HepG2 (cell line): ENCODE data around the gene KPNA3. TPM values are rescaled to one million over a fixed set of nuclear protein-coding genes. Genes with fewer than 3 reads are reported as not detected.

ENCODE experiments used
- ATAC-seq: fragments of 200-7000 bp; cut with Tn5 transposase; 3 replicates; pipeline ENCODE4 v1.9.1; 2020; ENCODE audit warnings: mild to moderate bottlenecking, moderate library complexity
- BruUV-seq: library from RNA; stranded (reverse); fragments of 400-500 nt; replicated peaks from 2 replicates; lab custom pipeline; 2021; lab: Mats Ljungman, UMichigan
- CTCF ChIA-PET: fragments of 300-600 bp; formaldehyde crosslinking; extraction: SDS; loops from one replicate; lab custom pipeline; 2021; ENCODE audit warnings: low total read pairs, inconsistent platforms, low intra/inter-chr PET ratio; lab: Yijun Ruan, JAX
- POLR2A ChIA-PET: fragments of 350-600 bp; sonication (Branson Sonifier 250); formaldehyde crosslinking; loops from one replicate; lab custom pipeline; 2020; ENCODE audit warnings: antibody characterized with exemption, inconsistent platforms; lab: Yijun Ruan, JAX
- DNase-seq: peaks from one replicate; pipeline ENCODE4 v3.0.0-alpha.2; 2015; ENCODE audit warnings: low spot score
- FAIRE-seq: peaks from 3 replicates; lab custom pipeline; 2011; peaks lifted over from hg19 to GRCh38; lab: Jason Lieb, UNC
- H2AFZ ChIP-seq: one replicate; pipeline ENCODE4 v1.6.1; 2011; ENCODE audit warnings: low read length, inconsistent platforms
- H3K27ac ChIP-seq: fragments of 300-600 bp; 3 replicates; pipeline ENCODE4 v1.8.0; 2011; ENCODE audit warnings: mixed run types, mild to moderate bottlenecking, mixed read lengths, low read length, inconsistent platforms; ENCODE audit not compliant: insufficient read depth; ENCODE audit errors: extremely low read length
- H3K27me3 ChIP-seq, 2 experiments: fragments of 200-600 bp in 1 of 2; 2 replicates in 1 of 2; 3 replicates in 1 of 2; pipeline versions ENCODE4 v1.6.0 to v1.8.0; 2011; ENCODE audit warnings: low read length in 2 of 2, mild to moderate bottlenecking in 2 of 2, moderate library complexity in 2 of 2, inconsistent platforms in 1 of 2; ENCODE audit not compliant: insufficient read depth in 2 of 2, control insufficient read depth in 1 of 2
- H3K36me3 ChIP-seq, 2 experiments: fragments of 200-600 bp in 1 of 2; replicated peaks in 1 of 2; 2 replicates in 1 of 2; 3 replicates in 1 of 2; pipeline versions ENCODE4 v1.5.1 to v1.8.0; 2011; ENCODE audit warnings: low read length in 2 of 2, inconsistent platforms in 1 of 2; ENCODE audit not compliant: insufficient read depth in 2 of 2, control insufficient read depth in 1 of 2
- H3K4me1 ChIP-seq: 2 replicates; pipeline ENCODE4 v1.5.1; 2012; ENCODE audit warnings: low read length, inconsistent platforms; ENCODE audit not compliant: insufficient read depth
- H3K4me2 ChIP-seq: 2 replicates; pipeline ENCODE4 v1.6.0; 2011; ENCODE audit warnings: low read depth, low read length, inconsistent platforms
- H3K4me3 ChIP-seq, 3 experiments: fragments of 200-600 bp in 1 of 3; sonication (generic), shearing (Covaris generic) in 1 of 3; replicated peaks in 1 of 3; 2 replicates each; pipeline ENCODE4 v1.5.1; 2011 to 2016; ENCODE audit warnings: low read length in 3 of 3, inconsistent platforms in 2 of 3, low read depth in 2 of 3, mild to moderate bottlenecking in 2 of 3, control low read depth in 1 of 3, mixed read lengths in 1 of 3; ENCODE audit not compliant: insufficient read depth in 1 of 3
- H3K79me2 ChIP-seq: one replicate; pipeline ENCODE4 v1.6.1; 2011; ENCODE audit warnings: low read length, inconsistent platforms; ENCODE audit not compliant: insufficient read depth
- H3K9ac ChIP-seq: 2 replicates; pipeline ENCODE4 v1.6.0; 2011; ENCODE audit warnings: mild to moderate bottlenecking, low read depth, low read length, inconsistent platforms; ENCODE audit not compliant: insufficient read depth
- H3K9me3 ChIP-seq: 2 replicates; pipeline ENCODE4 v1.5.1; 2012; ENCODE audit warnings: mild to moderate bottlenecking, low read length
- H4K20me1 ChIP-seq: 2 replicates; pipeline ENCODE4 v1.6.0; 2011; ENCODE audit warnings: inconsistent platforms, mild to moderate bottlenecking, low read length, moderate library complexity; ENCODE audit not compliant: insufficient read depth
- ARID3A ChIP-seq: IDR thresholded peaks from 2 replicates; pipeline ENCODE4 v1.6.1; 2012; ENCODE audit warnings: low read depth, low read length, improper control_type of control experiment
- BCL6 ChIP-seq: IDR thresholded peaks from 2 replicates; pipeline ENCODE4 v1.6.1; 2016; ENCODE audit warnings: missing genetic modification reagents, missing compliant biosample characterization
- ETV5 ChIP-seq: IDR thresholded peaks from 2 replicates; pipeline ENCODE4 v1.6.1; 2018; ENCODE audit warnings: missing biosample characterization, missing genetic modification reagents, inconsistent platforms, borderline replicate concordance
- FOXO1 ChIP-seq: sonication (generic); formaldehyde crosslinking; IDR thresholded peaks from 2 replicates; pipeline ENCODE4 v1.4.0; 2020; ENCODE audit warnings: missing genetic modification reagents
- GPN1 ChIP-seq: sonication (generic); formaldehyde crosslinking; IDR thresholded peaks from 2 replicates; pipeline ENCODE4 v1.5.1; 2020; ENCODE audit warnings: missing genetic modification reagents, borderline replicate concordance
- JUND ChIP-seq: sonication (generic); formaldehyde crosslinking; IDR thresholded peaks from 2 replicates; pipeline ENCODE4 v1.8.0; 2022; ENCODE audit warnings: mild to moderate bottlenecking, missing genetic modification reagents
- MZF1 ChIP-seq: sonication (generic); formaldehyde crosslinking; IDR thresholded peaks from 2 replicates; pipeline ENCODE4 v1.8.1; 2023; ENCODE audit warnings: mild to moderate bottlenecking, missing genetic modification reagents, borderline replicate concordance
- PHF21A ChIP-seq: sonication (generic); formaldehyde crosslinking; IDR thresholded peaks from 2 replicates; pipeline ENCODE4 v1.5.0; 2020; ENCODE audit warnings: mild to moderate bottlenecking, missing genetic modification reagents
- RARA ChIP-seq: IDR thresholded peaks from 2 replicates; pipeline ENCODE4 v1.6.1; 2016; ENCODE audit warnings: missing genetic modification reagents, missing compliant biosample characterization
- RBM39 ChIP-seq: fragments of 200-400 bp; formaldehyde crosslinking; IDR thresholded peaks from one replicate; pipeline ENCODE4 v1.6.1; 2018; ENCODE audit warnings: antibody characterized with exemption, mild to moderate bottlenecking, low read depth, low read length; ENCODE audit not compliant: poor library complexity, severe bottlenecking
- SIX1 ChIP-seq: sonication (generic); formaldehyde crosslinking; IDR thresholded peaks from 2 replicates; pipeline ENCODE4 v1.4.0; 2020; ENCODE audit warnings: missing genetic modification reagents, borderline replicate concordance
- SOX5 ChIP-seq: IDR thresholded peaks from 2 replicates; pipeline ENCODE4 v1.6.1; 2016; ENCODE audit warnings: borderline replicate concordance
- ZBTB20 ChIP-seq: sonication (generic); formaldehyde crosslinking; IDR thresholded peaks from 2 replicates; pipeline ENCODE4 v1.8.1; 2023; ENCODE audit warnings: missing genetic modification reagents, low read depth, mild to moderate bottlenecking, borderline replicate concordance
- ZNF205 ChIP-seq: IDR thresholded peaks from 2 replicates; pipeline ENCODE4 v1.6.1; 2018; ENCODE audit warnings: missing biosample characterization, missing genetic modification reagents
- WGBS: methylation state at CpG from one replicate; pipeline ENCODE4 v1.1.6; 2017; ENCODE audit warnings: low lambda C conversion rate; 5-methylcytosine and 5-hydroxymethylcytosine counted together
- in situ Hi-C: cut with HindIII; loops from 2 replicates; pipeline ENCODE4 v1.10.0; 2017; ENCODE audit warnings: low pct_unique_long_range_greater_than_20kb; ENCODE audit not compliant: extremely low pct_ligation_motif_present
- intact Hi-C: fragments of 100-400 bp; cut with micrococcal nuclease; formaldehyde crosslinking; loops from one replicate; pipeline ENCODE4 v1.10.0; 2022; ENCODE audit not compliant: unreplicated experiment
- polyA plus RNA-seq, 8 experiments: library from polyadenylated mRNA; depleted of rRNA in 3 of 8; stranded (reverse) in 7 of 8; unstranded in 1 of 8; fragments of >200 nt; fragmentation: Illumina TruSeq in 4 of 8; extraction: Trizol in 4 of 8; gene quantifications; 2 replicates each; pipeline versions ENCODE4 v1.2.1 to v1.2.3, GENCODE V29; 2011 to 2016; ENCODE audit warnings: low read depth in 4 of 8, missing spikeins in 1 of 8, mixed read lengths in 1 of 8; ENCODE audit not compliant: insufficient read depth in 1 of 8
- total RNA-seq, 5 experiments: library from RNA; depleted of rRNA; stranded (reverse); fragments of >200 nt; fragmentation: Illumina TruSeq; extraction: Trizol; gene quantifications; 2 replicates each; pipeline ENCODE4 v1.2.3, GENCODE V29; 2016; ENCODE audit warnings: low read depth in 1 of 5
- TF ChIP-seq, protein P1 (sequence below): sonication (generic); formaldehyde crosslinking; IDR thresholded peaks from 2 replicates; pipeline ENCODE4 v1.4.0; 2020; ENCODE audit warnings: missing genetic modification reagents, borderline replicate concordance
- TF ChIP-seq, protein P2 (sequence below): sonication (generic); formaldehyde crosslinking; IDR thresholded peaks from 2 replicates; pipeline ENCODE4 v1.4.0; 2020; ENCODE audit warnings: missing genetic modification reagents

KPNA3 gene
- total and polyA plus RNA-seq, 2 of the 13 experiments (the other 11 are each of a cell fraction or from before 2014, with no cell fraction given): 13.0 to 28.9 TPM

GRCh38 chr13:49810567-49811526 is 18.4 kb upstream of the KPNA3 start:
- Histone ChIP-seq H3K9me3 (no peaks in the 10 kb centered on the region), H3K79me2 (no peaks in the 10 kb centered on the region), H3K27me3 (no peaks in the 10 kb centered on the region), H3K4me2 (peak overlapping the region; percentile 81), H3K4me3 (peak overlapping the region; percentile 6 to 49 (median 39); a peak in 4 of 6 replicates), H3K9ac (peak overlapping the region; percentile 62), H2AFZ (no peak overlapping the region), H3K36me3 (no peaks in the 10 kb centered on the region), H3K27ac (peak overlapping the region; percentile 92), H4K20me1 (no peaks in the 10 kb centered on the region), H3K4me1 (peaks cover 100% of the 10 kb centered on the region)
- ATAC-seq (peak; percentile 83), DNase-seq (peak; percentile 93), FAIRE-seq (peak; percentile 83)
- CTCF ChIA-PET: no interaction called here
- no TSS peak for BruUV-seq
- POLR2A ChIA-PET: interaction anchor here (0.8 to 10.9 kb wide), 6 partner anchors 9 to 120 kb away, joined by 3 to 193 read pairs (median 4); partner anchors contain the start of genes EBPL and KPNA3
- intact Hi-C loops: loop anchor here (1.0 to 5.0 kb wide), 2 partner anchors 19 to 36 kb away; partner anchors contain the start of gene KPNA3
- in situ Hi-C loops: loop anchor here (5.0 kb wide), 1 partner anchor 36 kb away; no protein-coding TSS in a partner anchor
- 8% methylated on average over 6 of the region's 6 CpGs for WGBS
- TF ChIP-seq GPN1 (CRISPR knock-in tag) (no peak), SOX5 (CRISPR knock-in tag) (peak; percentile 73; the same call in 1 of the 2 replicates), ETV5 (peak; percentile 31; the same call in 1 of the 2 replicates), ARID3A (peak; percentile 65), MZF1 (CRISPR knock-in tag) (no peak), PHF21A (CRISPR knock-in tag) (peak; percentile 35; the same call in 1 of the 2 replicates), RBM39 (no peak), SIX1 (peak; percentile 97), ZNF205 (CRISPR knock-in tag) (peak; percentile 81; the same call in 1 of the 2 replicates), FOXO1 (peak; percentile 50), RARA (CRISPR knock-in tag) (peak; percentile 61), BCL6 (peak; percentile 60), ZBTB20 (CRISPR knock-in tag) (no peak), JUND (CRISPR knock-in tag) (no peak)
- TF ChIP-seq, protein P1, sequence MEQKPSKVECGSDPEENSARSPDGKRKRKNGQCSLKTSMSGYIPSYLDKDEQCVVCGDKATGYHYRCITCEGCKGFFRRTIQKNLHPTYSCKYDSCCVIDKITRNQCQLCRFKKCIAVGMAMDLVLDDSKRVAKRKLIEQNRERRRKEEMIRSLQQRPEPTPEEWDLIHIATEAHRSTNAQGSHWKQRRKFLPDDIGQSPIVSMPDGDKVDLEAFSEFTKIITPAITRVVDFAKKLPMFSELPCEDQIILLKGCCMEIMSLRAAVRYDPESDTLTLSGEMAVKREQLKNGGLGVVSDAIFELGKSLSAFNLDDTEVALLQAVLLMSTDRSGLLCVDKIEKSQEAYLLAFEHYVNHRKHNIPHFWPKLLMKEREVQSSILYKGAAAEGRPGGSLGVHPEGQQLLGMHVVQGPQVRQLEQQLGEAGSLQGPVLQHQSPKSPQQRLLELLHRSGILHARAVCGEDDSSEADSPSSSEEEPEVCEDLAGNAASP: peak; percentile 83; the same call in 1 of the 2 replicates
- TF ChIP-seq, protein P2, sequence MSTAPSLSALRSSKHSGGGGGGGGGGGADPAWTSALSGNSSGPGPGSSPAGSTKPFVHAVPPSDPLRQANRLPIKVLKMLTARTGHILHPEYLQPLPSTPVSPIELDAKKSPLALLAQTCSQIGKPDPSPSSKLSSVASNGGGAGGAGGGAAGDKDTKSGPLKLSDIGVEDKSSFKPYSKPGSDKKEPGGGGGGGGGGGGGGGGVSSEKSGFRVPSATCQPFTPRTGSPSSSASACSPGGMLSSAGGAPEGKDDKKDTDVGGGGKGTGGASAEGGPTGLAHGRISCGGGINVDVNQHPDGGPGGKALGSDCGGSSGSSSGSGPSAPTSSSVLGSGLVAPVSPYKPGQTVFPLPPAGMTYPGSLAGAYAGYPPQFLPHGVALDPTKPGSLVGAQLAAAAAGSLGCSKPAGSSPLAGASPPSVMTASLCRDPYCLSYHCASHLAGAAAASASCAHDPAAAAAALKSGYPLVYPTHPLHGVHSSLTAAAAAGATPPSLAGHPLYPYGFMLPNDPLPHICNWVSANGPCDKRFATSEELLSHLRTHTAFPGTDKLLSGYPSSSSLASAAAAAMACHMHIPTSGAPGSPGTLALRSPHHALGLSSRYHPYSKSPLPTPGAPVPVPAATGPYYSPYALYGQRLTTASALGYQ (CRISPR knock-in tag): peak; percentile 39; the same call in 1 of the 2 replicates
